ENCODE data around the gene GPR180. TPM values are rescaled to one million over a fixed set of nuclear protein-coding genes. Genes with fewer than 3 reads are reported as not detected.
"Not testable (repeated sequence)": the region's sequence is repeated elsewhere in the genome, so short reads cannot be mapped to it uniquely, and the experiment has no call there.

GPR180 gene
- polyA plus RNA-seq, 3 donors: 1.0 to 1.1 (median 1.0) TPM

DNA sequence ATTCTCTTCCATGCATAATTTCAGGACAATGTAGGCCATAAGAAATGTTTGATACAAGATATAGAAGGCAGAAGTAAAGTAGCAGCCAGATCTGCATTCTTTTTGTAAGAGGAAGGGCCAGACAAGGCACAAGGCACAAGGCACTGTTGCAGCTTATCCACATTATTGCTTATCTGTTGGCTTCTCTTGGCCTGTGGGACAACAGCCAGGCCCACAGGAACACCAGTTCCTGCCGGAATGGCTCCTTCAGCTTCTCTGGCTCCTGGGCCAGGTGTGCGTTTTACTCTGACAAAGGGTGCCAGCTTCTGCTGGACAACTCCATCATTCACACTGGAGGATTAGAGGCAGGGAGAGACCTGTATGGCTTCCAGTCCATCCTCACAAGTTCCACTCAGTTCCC is 29.2 kb downstream of the GPR180 start:
- no peak overlapping the region for H2AFZ ChIP-seq (ENCODE audit: insufficient read depth, low read depth, low read length, poor library complexity, severe bottlenecking)
- peaks cover 20 to 23% of the 10 kb centered on the region in 2 donors for H3K36me3 Mint-ChIP-seq
- intact Hi-C loops (cut with micrococcal nuclease): no loop called here
- no peak overlapping the region for H3K4me2 ChIP-seq (replicated peaks; ENCODE audit: extremely low read depth, low read length, poor library complexity, severe bottlenecking)
- H3K9me3 ChIP-seq (replicated peaks in 1 of 2; ENCODE audit: control insufficient read depth in 1 of 2, insufficient read depth in 1 of 2, low read length in 2 of 2): no peaks in the 10 kb centered on the region
- H3K4me1 Mint-ChIP-seq: no peaks in the 10 kb centered on the region
- H3K27me3 ChIP-seq (ENCODE audit: control insufficient read depth in 2 of 2, insufficient read depth in 2 of 2, low read length in 2 of 2): no peaks in the 10 kb centered on the region
- H3K27ac Mint-ChIP-seq: no peak overlapping the region
- no peaks in the 10 kb centered on the region for H3K9me3 Mint-ChIP-seq
- no peak for DNase-seq
- H4K20me1 ChIP-seq (ENCODE audit: insufficient read depth, low read length): no peaks in the 10 kb centered on the region
- H3K27me3 Mint-ChIP-seq (ENCODE audit: low read depth in 3 of 3): no peaks in the 10 kb centered on the region
- H3K9ac ChIP-seq (ENCODE audit: insufficient read depth, low read length, poor library complexity, severe bottlenecking): no peak overlapping the region
- 100% methylated on average over 1 of the region's 2 CpGs for WGBS (ENCODE audit: insufficient coverage)
- H3K27ac ChIP-seq (ENCODE audit: low read depth in 1 of 2, low read length in 2 of 2): no peak overlapping the region
- no peaks in the 10 kb centered on the region for H3K79me2 ChIP-seq (ENCODE audit: insufficient read depth, low read length)
- TF ChIP-seq CTCF (IDR thresholded peaks at IDR 0.05): no peak
- H3K4me1 ChIP-seq (ENCODE audit: control insufficient read depth in 1 of 2, insufficient read depth in 2 of 2, low read length in 2 of 2): no peaks in the 10 kb centered on the region
- no peak overlapping the region for H3K4me3 ChIP-seq (replicated peaks in 1 of 3; ENCODE audit: low read depth in 2 of 3, low read length in 3 of 3)
- H3K36me3 ChIP-seq (replicated peaks in 1 of 2; ENCODE audit: control insufficient read depth in 1 of 2, insufficient read depth in 2 of 2, low read length in 2 of 2): peaks cover 0 to 34% of the 10 kb centered on the region in 2 donors
- no peak overlapping the region for H3K4me3 Mint-ChIP-seq

DNA sequence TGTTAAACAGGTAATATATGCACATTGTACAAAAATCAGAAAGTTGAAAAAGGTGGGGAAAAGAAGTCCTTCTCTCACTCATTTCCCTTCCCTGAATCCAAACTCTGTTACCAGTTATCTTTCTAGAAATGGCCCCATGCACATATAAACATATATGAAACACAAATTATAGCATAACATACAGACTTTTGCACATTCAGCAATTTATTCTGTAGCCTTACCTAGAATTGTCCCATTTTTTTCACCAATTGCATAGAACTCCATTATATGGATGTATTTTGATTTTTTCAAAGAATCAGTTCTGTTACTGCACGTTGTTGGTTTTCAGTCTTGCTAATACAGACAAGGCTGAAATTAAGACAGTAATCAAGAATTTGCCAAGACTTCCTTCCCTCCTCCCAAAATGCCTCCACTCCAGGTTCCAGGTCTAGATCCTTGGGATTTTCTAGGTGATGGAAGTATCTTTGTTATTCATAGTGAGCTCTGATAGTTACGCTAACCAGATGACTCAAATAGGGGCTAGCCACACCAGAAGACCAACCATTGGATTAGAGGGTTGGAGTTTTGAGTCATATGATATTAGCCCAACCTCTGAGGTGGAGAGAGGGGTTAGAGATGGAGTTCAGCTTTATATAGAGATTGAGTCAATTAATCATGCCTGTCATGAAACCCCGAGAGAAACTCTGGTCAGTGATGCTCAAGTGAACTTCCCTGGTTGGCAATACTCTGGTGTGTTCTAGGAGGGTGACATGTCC is 30.7 kb downstream of the GPR180 start:
- Histone ChIP-seq H3K4me2 (replicated peaks; ENCODE audit: extremely low read depth, low read length, poor library complexity, severe bottlenecking) (no peak overlapping the region), H3K4me3 (replicated peaks in 1 of 3; ENCODE audit: low read depth in 2 of 3, low read length in 3 of 3) (no peak overlapping the region), H2AFZ (ENCODE audit: insufficient read depth, low read depth, low read length, poor library complexity, severe bottlenecking) (no peak overlapping the region), H3K9ac (ENCODE audit: insufficient read depth, low read length, poor library complexity, severe bottlenecking) (no peak overlapping the region), H3K4me1 (ENCODE audit: control insufficient read depth in 1 of 2, insufficient read depth in 2 of 2, low read length in 2 of 2) (no peaks in the 10 kb centered on the region), H3K9me3 (replicated peaks in 1 of 2; ENCODE audit: control insufficient read depth in 1 of 2, insufficient read depth in 1 of 2, low read length in 2 of 2) (no peaks in the 10 kb centered on the region), H3K27ac (ENCODE audit: low read depth in 1 of 2, low read length in 2 of 2) (no peak overlapping the region), H3K79me2 (ENCODE audit: insufficient read depth, low read length) (no peaks in the 10 kb centered on the region), H3K36me3 (replicated peaks in 1 of 2; ENCODE audit: control insufficient read depth in 1 of 2, insufficient read depth in 2 of 2, low read length in 2 of 2) (peaks cover 0 to 26% of the 10 kb centered on the region in 2 donors), H4K20me1 (ENCODE audit: insufficient read depth, low read length) (no peaks in the 10 kb centered on the region), H3K27me3 (ENCODE audit: control insufficient read depth in 2 of 2, insufficient read depth in 2 of 2, low read length in 2 of 2) (no peaks in the 10 kb centered on the region)
- H3K36me3 Mint-ChIP-seq: peaks cover 17 to 20% of the 10 kb centered on the region in 2 donors
- no peaks in the 10 kb centered on the region for H3K27me3 Mint-ChIP-seq (ENCODE audit: low read depth in 3 of 3)
- no peak overlapping the region for H3K4me3 Mint-ChIP-seq
- no peak for TF ChIP-seq CTCF (IDR thresholded peaks at IDR 0.05)
- no peak overlapping the region for H3K27ac Mint-ChIP-seq
- no peaks in the 10 kb centered on the region for H3K4me1 Mint-ChIP-seq
- no peaks in the 10 kb centered on the region for H3K9me3 Mint-ChIP-seq
- intact Hi-C loops (cut with micrococcal nuclease): no loop called here
- 100% methylated on average over 2 of the region's 3 CpGs for WGBS (ENCODE audit: insufficient coverage)
- DNase-seq: no peak

DNA sequence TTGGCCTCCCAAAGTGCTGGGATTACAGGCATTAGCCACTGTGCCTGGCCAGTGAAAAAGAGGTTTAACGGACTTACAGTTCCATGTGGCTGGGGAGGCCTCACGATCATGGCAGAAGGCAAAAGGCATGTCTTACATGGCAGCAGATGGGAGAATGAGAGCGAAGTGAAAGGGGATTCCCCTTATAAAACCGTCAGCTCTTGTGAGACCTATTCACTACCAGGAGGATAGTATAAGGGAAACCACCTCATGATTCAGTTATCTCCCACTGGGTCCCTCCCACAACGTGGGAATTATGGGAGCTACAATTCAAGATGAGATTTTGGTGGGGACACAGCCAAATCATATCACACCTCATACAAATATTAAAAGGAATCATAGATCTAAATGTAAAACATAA is 34.4 kb downstream of the GPR180 start:
- H3K4me2 ChIP-seq (replicated peaks; ENCODE audit: extremely low read depth, low read length, poor library complexity, severe bottlenecking); H4K20me1 ChIP-seq (ENCODE audit: insufficient read depth, low read length); H3K9ac ChIP-seq (ENCODE audit: insufficient read depth, low read length, poor library complexity, severe bottlenecking); H3K9me3 ChIP-seq (replicated peaks in 1 of 2; ENCODE audit: control insufficient read depth in 1 of 2, insufficient read depth in 1 of 2, low read length in 2 of 2); H3K36me3 Mint-ChIP-seq; H3K9me3 Mint-ChIP-seq; H3K27me3 Mint-ChIP-seq (ENCODE audit: low read depth in 3 of 3); H3K27me3 ChIP-seq (ENCODE audit: control insufficient read depth in 2 of 2, insufficient read depth in 2 of 2, low read length in 2 of 2); H3K79me2 ChIP-seq (ENCODE audit: insufficient read depth, low read length); H3K4me3 ChIP-seq (replicated peaks in 1 of 3; ENCODE audit: low read depth in 2 of 3, low read length in 3 of 3); intact Hi-C loops (cut with micrococcal nuclease); H3K4me3 Mint-ChIP-seq; H3K36me3 ChIP-seq (replicated peaks in 1 of 2; ENCODE audit: control insufficient read depth in 1 of 2, insufficient read depth in 2 of 2, low read length in 2 of 2); DNase-seq; H2AFZ ChIP-seq (ENCODE audit: insufficient read depth, low read depth, low read length, poor library complexity, severe bottlenecking); H3K27ac ChIP-seq (ENCODE audit: low read depth in 1 of 2, low read length in 2 of 2); H3K4me1 ChIP-seq (ENCODE audit: control insufficient read depth in 1 of 2, insufficient read depth in 2 of 2, low read length in 2 of 2); H3K27ac Mint-ChIP-seq; H3K4me1 Mint-ChIP-seq: not testable (repeated sequence)
- WGBS (ENCODE audit: insufficient coverage): no CpG with 5 or more reads among the region's 5 CpGs

Data from CD14-positive monocyte (primary cell).